ENCODE measurements around the gene LSG1.

GRCh38 chr3:194608981-194609380 is 63.0 kb downstream of the LSG1 start:
- TF ChIP-seq CTCF (IDR thresholded peaks at IDR 0.05): no peak
- no peak for TF ChIP-seq POLR2A (IDR thresholded peaks at IDR 0.05)
